ENCODE data around the gene MS4A4E. TPM values are rescaled to one million over a fixed set of nuclear protein-coding genes. Genes with fewer than 3 reads are reported as not detected.

MS4A4E gene
- total and polyA plus RNA-seq, 2 experiments from 2014 or later, result not detected

- no peak overlapping the region for H2AFZ ChIP-seq
- no peaks in the 10 kb centered on the region for H4K20me1 ChIP-seq (replicated peaks; ENCODE audit: insufficient read depth)
- H3K27ac ChIP-seq (ENCODE audit: low read depth), result no peak overlapping the region
- H3K4me3 ChIP-seq, result no peak overlapping the region
- Mint-ChIP-seq H3K4me3 (no peak overlapping the region), H3K27me3 (ENCODE audit: insufficient read depth, low read depth, poor library complexity) (no peaks in the 10 kb centered on the region), H3K36me3 (ENCODE audit: low read depth) (no peaks in the 10 kb centered on the region), H3K27ac (no peak overlapping the region), H3K9me3 (peaks cover 12% of the 10 kb centered on the region; the same call in 2 of the 3 replicates), H3K4me1 (peaks cover 15% of the 10 kb centered on the region; the same call in 2 of the 3 replicates)
- H3K4me2 ChIP-seq, result no peak overlapping the region
- no peaks in the 10 kb centered on the region for H3F3A ChIP-seq (replicated peaks; ENCODE audit: low read depth)
- peaks cover 16% of the 10 kb centered on the region; the same call in 1 of the 2 replicates for H3K4me1 ChIP-seq (ENCODE audit: insufficient read depth)
- no peaks in the 10 kb centered on the region for H3K36me3 ChIP-seq (ENCODE audit: insufficient read depth)
- no peak for DNase-seq (ENCODE audit: low spot score)
- H3K79me2 ChIP-seq (replicated peaks; ENCODE audit: insufficient read depth), result no peaks in the 10 kb centered on the region
- TF ChIP-seq, protein P1, sequence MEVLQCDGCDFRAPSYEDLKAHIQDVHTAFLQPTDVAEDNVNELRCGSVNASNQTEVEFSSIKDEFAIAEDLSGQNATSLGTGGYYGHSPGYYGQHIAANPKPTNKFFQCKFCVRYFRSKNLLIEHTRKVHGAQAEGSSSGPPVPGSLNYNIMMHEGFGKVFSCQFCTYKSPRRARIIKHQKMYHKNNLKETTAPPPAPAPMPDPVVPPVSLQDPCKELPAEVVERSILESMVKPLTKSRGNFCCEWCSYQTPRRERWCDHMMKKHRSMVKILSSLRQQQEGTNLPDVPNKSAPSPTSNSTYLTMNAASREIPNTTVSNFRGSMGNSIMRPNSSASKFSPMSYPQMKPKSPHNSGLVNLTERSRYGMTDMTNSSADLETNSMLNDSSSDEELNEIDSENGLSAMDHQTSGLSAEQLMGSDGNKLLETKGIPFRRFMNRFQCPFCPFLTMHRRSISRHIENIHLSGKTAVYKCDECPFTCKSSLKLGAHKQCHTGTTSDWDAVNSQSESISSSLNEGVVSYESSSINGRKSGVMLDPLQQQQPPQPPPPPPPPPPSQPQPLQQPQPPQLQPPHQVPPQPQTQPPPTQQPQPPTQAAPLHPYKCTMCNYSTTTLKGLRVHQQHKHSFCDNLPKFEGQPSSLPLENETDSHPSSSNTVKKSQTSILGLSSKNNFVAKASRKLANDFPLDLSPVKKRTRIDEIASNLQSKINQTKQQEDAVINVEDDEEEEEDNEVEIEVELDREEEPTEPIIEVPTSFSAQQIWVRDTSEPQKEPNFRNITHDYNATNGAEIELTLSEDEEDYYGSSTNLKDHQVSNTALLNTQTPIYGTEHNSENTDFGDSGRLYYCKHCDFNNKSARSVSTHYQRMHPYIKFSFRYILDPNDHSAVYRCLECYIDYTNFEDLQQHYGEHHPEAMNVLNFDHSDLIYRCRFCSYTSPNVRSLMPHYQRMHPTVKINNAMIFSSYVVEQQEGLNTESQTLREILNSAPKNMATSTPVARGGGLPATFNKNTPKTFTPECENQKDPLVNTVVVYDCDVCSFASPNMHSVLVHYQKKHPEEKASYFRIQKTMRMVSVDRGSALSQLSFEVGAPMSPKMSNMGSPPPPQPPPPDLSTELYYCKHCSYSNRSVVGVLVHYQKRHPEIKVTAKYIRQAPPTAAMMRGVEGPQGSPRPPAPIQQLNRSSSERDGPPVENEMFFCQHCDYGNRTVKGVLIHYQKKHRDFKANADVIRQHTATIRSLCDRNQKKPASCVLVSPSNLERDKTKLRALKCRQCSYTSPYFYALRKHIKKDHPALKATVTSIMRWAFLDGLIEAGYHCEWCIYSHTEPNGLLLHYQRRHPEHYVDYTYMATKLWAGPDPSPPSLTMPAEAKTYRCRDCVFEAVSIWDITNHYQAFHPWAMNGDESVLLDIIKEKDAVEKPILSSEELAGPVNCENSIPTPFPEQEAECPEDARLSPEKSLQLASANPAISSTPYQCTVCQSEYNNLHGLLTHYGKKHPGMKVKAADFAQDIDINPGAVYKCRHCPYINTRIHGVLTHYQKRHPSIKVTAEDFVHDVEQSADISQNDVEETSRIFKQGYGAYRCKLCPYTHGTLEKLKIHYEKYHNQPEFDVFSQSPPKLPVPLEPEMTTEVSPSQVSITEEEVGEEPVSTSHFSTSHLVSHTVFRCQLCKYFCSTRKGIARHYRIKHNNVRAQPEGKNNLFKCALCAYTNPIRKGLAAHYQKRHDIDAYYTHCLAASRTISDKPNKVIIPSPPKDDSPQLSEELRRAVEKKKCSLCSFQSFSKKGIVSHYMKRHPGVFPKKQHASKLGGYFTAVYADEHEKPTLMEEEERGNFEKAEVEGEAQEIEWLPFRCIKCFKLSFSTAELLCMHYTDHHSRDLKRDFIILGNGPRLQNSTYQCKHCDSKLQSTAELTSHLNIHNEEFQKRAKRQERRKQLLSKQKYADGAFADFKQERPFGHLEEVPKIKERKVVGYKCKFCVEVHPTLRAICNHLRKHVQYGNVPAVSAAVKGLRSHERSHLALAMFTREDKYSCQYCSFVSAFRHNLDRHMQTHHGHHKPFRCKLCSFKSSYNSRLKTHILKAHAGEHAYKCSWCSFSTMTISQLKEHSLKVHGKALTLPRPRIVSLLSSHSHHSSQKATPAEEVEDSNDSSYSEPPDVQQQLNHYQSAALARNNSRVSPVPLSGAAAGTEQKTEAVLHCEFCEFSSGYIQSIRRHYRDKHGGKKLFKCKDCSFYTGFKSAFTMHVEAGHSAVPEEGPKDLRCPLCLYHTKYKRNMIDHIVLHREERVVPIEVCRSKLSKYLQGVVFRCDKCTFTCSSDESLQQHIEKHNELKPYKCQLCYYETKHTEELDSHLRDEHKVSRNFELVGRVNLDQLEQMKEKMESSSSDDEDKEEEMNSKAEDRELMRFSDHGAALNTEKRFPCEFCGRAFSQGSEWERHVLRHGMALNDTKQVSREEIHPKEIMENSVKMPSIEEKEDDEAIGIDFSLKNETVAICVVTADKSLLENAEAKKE (CRISPR knock-in tag; IDR thresholded peaks at IDR 0.05), result no peak
- TF ChIP-seq, protein P2, sequence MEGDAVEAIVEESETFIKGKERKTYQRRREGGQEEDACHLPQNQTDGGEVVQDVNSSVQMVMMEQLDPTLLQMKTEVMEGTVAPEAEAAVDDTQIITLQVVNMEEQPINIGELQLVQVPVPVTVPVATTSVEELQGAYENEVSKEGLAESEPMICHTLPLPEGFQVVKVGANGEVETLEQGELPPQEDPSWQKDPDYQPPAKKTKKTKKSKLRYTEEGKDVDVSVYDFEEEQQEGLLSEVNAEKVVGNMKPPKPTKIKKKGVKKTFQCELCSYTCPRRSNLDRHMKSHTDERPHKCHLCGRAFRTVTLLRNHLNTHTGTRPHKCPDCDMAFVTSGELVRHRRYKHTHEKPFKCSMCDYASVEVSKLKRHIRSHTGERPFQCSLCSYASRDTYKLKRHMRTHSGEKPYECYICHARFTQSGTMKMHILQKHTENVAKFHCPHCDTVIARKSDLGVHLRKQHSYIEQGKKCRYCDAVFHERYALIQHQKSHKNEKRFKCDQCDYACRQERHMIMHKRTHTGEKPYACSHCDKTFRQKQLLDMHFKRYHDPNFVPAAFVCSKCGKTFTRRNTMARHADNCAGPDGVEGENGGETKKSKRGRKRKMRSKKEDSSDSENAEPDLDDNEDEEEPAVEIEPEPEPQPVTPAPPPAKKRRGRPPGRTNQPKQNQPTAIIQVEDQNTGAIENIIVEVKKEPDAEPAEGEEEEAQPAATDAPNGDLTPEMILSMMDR (conservative IDR thresholded peaks at IDR 0.05; ENCODE audit: low read depth in 2 of 2), result no peak
- TF ChIP-seq POLR2AphosphoS5 (IDR thresholded peaks at IDR 0.05; ENCODE audit: low read depth), result no peak
- TF ChIP-seq EZH2phosphoT487 (IDR thresholded peaks at IDR 0.05; ENCODE audit: unreplicated experiment), result no peak
- TF ChIP-seq, protein P3, sequence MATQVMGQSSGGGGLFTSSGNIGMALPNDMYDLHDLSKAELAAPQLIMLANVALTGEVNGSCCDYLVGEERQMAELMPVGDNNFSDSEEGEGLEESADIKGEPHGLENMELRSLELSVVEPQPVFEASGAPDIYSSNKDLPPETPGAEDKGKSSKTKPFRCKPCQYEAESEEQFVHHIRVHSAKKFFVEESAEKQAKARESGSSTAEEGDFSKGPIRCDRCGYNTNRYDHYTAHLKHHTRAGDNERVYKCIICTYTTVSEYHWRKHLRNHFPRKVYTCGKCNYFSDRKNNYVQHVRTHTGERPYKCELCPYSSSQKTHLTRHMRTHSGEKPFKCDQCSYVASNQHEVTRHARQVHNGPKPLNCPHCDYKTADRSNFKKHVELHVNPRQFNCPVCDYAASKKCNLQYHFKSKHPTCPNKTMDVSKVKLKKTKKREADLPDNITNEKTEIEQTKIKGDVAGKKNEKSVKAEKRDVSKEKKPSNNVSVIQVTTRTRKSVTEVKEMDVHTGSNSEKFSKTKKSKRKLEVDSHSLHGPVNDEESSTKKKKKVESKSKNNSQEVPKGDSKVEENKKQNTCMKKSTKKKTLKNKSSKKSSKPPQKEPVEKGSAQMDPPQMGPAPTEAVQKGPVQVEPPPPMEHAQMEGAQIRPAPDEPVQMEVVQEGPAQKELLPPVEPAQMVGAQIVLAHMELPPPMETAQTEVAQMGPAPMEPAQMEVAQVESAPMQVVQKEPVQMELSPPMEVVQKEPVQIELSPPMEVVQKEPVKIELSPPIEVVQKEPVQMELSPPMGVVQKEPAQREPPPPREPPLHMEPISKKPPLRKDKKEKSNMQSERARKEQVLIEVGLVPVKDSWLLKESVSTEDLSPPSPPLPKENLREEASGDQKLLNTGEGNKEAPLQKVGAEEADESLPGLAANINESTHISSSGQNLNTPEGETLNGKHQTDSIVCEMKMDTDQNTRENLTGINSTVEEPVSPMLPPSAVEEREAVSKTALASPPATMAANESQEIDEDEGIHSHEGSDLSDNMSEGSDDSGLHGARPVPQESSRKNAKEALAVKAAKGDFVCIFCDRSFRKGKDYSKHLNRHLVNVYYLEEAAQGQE (IDR thresholded peaks at IDR 0.05; ENCODE audit: unreplicated experiment), result no peak
- TF ChIP-seq EZH2 (IDR thresholded peaks at IDR 0.05; ENCODE audit: low read depth, unreplicated experiment), result no peak
- TF ChIP-seq, protein P4, sequence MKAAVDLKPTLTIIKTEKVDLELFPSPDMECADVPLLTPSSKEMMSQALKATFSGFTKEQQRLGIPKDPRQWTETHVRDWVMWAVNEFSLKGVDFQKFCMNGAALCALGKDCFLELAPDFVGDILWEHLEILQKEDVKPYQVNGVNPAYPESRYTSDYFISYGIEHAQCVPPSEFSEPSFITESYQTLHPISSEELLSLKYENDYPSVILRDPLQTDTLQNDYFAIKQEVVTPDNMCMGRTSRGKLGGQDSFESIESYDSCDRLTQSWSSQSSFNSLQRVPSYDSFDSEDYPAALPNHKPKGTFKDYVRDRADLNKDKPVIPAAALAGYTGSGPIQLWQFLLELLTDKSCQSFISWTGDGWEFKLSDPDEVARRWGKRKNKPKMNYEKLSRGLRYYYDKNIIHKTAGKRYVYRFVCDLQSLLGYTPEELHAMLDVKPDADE (IDR thresholded peaks at IDR 0.05), result no peak
- TF ChIP-seq STAT1 (IDR thresholded peaks at IDR 0.05; ENCODE audit: unreplicated experiment), result no peak
- no peak for TF ChIP-seq JUNB (IDR thresholded peaks at IDR 0.05; ENCODE audit: unreplicated experiment)
- TF ChIP-seq CREB1 (CRISPR knock-in tag; IDR thresholded peaks at IDR 0.05; ENCODE audit: low read depth), result no peak
- TF ChIP-seq NANOG (IDR thresholded peaks at IDR 0.05; ENCODE audit: borderline replicate concordance), result no peak
- H3K27me3 ChIP-seq (ENCODE audit: insufficient read depth), result no peaks in the 10 kb centered on the region
- H3K9me2 ChIP-seq (ENCODE audit: insufficient read depth), result peaks cover 11% of the 10 kb centered on the region
- no peak for ATAC-seq
These were observed 38.0 kb downstream of the MS4A4E start for GRCh38 chr11:60204922-60205321.
